SK-N-SH treated with all-trans-retinoic acid at 6 μM for 48 hours (cell line): ENCODE data around the gene NTSR2.

ENCODE experiments used
- ATAC-seq: fragments of 200-7000 bp; cut with Tn5 transposase; 3 replicates; pipeline ENCODE4 v1.9.1; 2020; ENCODE audit warnings: mild to moderate bottlenecking, moderate library complexity
- ARNTL ChIP-seq: fragments of 450-650 bp; formaldehyde crosslinking; IDR thresholded peaks from 2 replicates; pipeline ENCODE4 v1.5.0; 2020; ENCODE audit warnings: low read depth, mild to moderate bottlenecking, moderate library complexity, borderline replicate concordance
- BACH2 ChIP-seq: fragments of 250-450 bp; sonication (Bioruptor Pico); IDR thresholded peaks from 2 replicates; pipeline ENCODE4 v1.9.0; 2021; ENCODE audit warnings: mild to moderate bottlenecking, borderline replicate concordance
- CSDC2 ChIP-seq: fragments of 250-450 bp; sonication (Bioruptor Pico); IDR thresholded peaks from 2 replicates; pipeline ENCODE4 v1.5.0; 2020; ENCODE audit warnings: mild to moderate bottlenecking, moderate library complexity
- ESRRG ChIP-seq: fragments of 250-450 bp; sonication (Bioruptor Pico); IDR thresholded peaks from 2 replicates; pipeline ENCODE4 v1.6.1; 2021; ENCODE audit warnings: mild to moderate bottlenecking
- GLIS3 ChIP-seq: fragments of 250-450 bp; sonication (Bioruptor Pico); IDR thresholded peaks from 2 replicates; pipeline ENCODE4 v1.5.0; 2020; ENCODE audit warnings: mild to moderate bottlenecking, moderate library complexity
- ISL1 ChIP-seq: fragments of 250-450 bp; sonication (Bioruptor Pico); IDR thresholded peaks from 2 replicates; pipeline ENCODE4 v2.1.2; 2022; ENCODE audit warnings: mild to moderate bottlenecking, moderate library complexity
- OSR1 ChIP-seq: fragments of 250-450 bp; sonication (Bioruptor Pico); IDR thresholded peaks from 2 replicates; pipeline ENCODE4 v1.8.0; 2022; ENCODE audit warnings: moderate library complexity, mild to moderate bottlenecking, inconsistent platforms
- PPARA ChIP-seq: fragments of 250-450 bp; sonication (Bioruptor Pico); IDR thresholded peaks from 2 replicates; pipeline ENCODE4 v1.5.0; 2020; ENCODE audit warnings: mild to moderate bottlenecking, borderline replicate concordance
- SNAI2 ChIP-seq: fragments of 250-450 bp; sonication (Bioruptor Pico); IDR thresholded peaks from 2 replicates; pipeline ENCODE4 v1.5.0; 2020; ENCODE audit warnings: mild to moderate bottlenecking, moderate library complexity
- TCF4 ChIP-seq: fragments of 250-450 bp; sonication (Bioruptor Pico); IDR thresholded peaks from 2 replicates; pipeline ENCODE4 v1.8.0; 2021; ENCODE audit warnings: mild to moderate bottlenecking, moderate library complexity, borderline replicate concordance
- TOX ChIP-seq: fragments of 250-450 bp; sonication (Bioruptor Pico); IDR thresholded peaks from 2 replicates; pipeline ENCODE4 v1.8.0; 2021; ENCODE audit warnings: mild to moderate bottlenecking, moderate library complexity, borderline replicate concordance
- ZC3H10 ChIP-seq: fragments of 250-450 bp; sonication (Bioruptor Pico); IDR thresholded peaks from 2 replicates; pipeline ENCODE4 v1.5.1; 2021; ENCODE audit warnings: mild to moderate bottlenecking, moderate library complexity
- ZFP3 ChIP-seq: fragments of 250-450 bp; sonication (Bioruptor Pico); IDR thresholded peaks from 2 replicates; pipeline ENCODE4 v1.5.0; 2020; ENCODE audit warnings: mild to moderate bottlenecking, moderate library complexity
- ZFP30 ChIP-seq: fragments of 450-650 bp; formaldehyde crosslinking; IDR thresholded peaks from 2 replicates; pipeline ENCODE4 v1.5.0; 2022; ENCODE audit warnings: mild to moderate bottlenecking, moderate library complexity
- ZNF565 ChIP-seq: fragments of 450-650 bp; formaldehyde crosslinking; conservative IDR thresholded peaks from 2 replicates; pipeline ENCODE4 v1.5.0; 2020; ENCODE audit warnings: low read depth, mild to moderate bottlenecking, moderate library complexity
- ZNF70 ChIP-seq: fragments of 450-650 bp; formaldehyde crosslinking; IDR thresholded peaks from 2 replicates; pipeline ENCODE4 v1.5.0; 2020; ENCODE audit warnings: mild to moderate bottlenecking, moderate library complexity
- ZNF8 ChIP-seq: fragments of 450-650 bp; formaldehyde crosslinking; IDR thresholded peaks from 2 replicates; pipeline ENCODE4 v1.5.0; 2020; ENCODE audit warnings: mild to moderate bottlenecking, moderate library complexity
- TF ChIP-seq, protein P1 (sequence below): fragments of 250-450 bp; sonication (Bioruptor Pico); IDR thresholded peaks from 2 replicates; pipeline ENCODE4 v1.8.0; 2020; ENCODE audit warnings: mild to moderate bottlenecking, moderate library complexity, borderline replicate concordance
- TF ChIP-seq, protein P2 (sequence below): fragments of 250-450 bp; sonication (Bioruptor Pico); IDR thresholded peaks from 2 replicates; pipeline ENCODE4 v1.5.0; 2020; ENCODE audit warnings: mild to moderate bottlenecking, moderate library complexity
- TF ChIP-seq, protein P3 (sequence below): fragments of 250-450 bp; sonication (Bioruptor Pico); IDR thresholded peaks from 2 replicates; pipeline ENCODE4 v1.5.1; 2021; ENCODE audit warnings: mild to moderate bottlenecking, moderate library complexity
- TF ChIP-seq, protein P4 (sequence below): fragments of 250-450 bp; sonication (Bioruptor Pico); IDR thresholded peaks from 2 replicates; pipeline ENCODE4 v1.8.0; 2021; ENCODE audit warnings: low read depth, mild to moderate bottlenecking, moderate library complexity, borderline replicate concordance
- TF ChIP-seq, protein P5 (sequence below): fragments of 250-450 bp; sonication (Bioruptor Pico); IDR thresholded peaks from 2 replicates; pipeline ENCODE4 v1.5.1; 2020; ENCODE audit warnings: low read depth, mild to moderate bottlenecking, moderate library complexity

Gene NTSR2

DNA sequence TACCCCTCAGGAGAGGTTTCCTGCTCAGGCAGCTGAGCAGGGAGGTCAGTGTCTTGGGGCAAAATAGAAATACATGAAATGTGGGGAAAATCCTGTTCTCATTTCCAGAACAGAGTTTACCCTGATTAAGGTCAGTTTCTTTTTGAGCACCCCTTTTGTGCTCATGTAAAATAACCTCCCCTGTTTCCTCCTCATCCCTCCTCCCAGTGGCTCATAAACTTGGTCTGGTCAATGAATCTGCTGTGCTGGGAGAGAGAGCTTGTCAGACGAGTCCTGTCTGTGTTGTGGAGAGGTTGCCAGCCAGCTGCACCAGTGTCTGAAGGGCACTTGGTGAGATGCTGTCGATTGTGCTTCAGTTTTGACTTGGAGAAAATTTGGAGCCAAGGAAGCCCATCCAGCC, 48.6 kb downstream of the NTSR2 start:
- TF ChIP-seq TOX, result no peak
- no peak for TF ChIP-seq TCF4 (CRISPR knock-in tag)
- TF ChIP-seq, protein P1, sequence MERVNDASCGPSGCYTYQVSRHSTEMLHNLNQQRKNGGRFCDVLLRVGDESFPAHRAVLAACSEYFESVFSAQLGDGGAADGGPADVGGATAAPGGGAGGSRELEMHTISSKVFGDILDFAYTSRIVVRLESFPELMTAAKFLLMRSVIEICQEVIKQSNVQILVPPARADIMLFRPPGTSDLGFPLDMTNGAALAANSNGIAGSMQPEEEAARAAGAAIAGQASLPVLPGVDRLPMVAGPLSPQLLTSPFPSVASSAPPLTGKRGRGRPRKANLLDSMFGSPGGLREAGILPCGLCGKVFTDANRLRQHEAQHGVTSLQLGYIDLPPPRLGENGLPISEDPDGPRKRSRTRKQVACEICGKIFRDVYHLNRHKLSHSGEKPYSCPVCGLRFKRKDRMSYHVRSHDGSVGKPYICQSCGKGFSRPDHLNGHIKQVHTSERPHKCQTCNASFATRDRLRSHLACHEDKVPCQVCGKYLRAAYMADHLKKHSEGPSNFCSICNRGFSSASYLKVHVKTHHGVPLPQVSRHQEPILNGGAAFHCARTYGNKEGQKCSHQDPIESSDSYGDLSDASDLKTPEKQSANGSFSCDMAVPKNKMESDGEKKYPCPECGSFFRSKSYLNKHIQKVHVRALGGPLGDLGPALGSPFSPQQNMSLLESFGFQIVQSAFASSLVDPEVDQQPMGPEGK (CRISPR knock-in tag), result no peak
- TF ChIP-seq, protein P2, sequence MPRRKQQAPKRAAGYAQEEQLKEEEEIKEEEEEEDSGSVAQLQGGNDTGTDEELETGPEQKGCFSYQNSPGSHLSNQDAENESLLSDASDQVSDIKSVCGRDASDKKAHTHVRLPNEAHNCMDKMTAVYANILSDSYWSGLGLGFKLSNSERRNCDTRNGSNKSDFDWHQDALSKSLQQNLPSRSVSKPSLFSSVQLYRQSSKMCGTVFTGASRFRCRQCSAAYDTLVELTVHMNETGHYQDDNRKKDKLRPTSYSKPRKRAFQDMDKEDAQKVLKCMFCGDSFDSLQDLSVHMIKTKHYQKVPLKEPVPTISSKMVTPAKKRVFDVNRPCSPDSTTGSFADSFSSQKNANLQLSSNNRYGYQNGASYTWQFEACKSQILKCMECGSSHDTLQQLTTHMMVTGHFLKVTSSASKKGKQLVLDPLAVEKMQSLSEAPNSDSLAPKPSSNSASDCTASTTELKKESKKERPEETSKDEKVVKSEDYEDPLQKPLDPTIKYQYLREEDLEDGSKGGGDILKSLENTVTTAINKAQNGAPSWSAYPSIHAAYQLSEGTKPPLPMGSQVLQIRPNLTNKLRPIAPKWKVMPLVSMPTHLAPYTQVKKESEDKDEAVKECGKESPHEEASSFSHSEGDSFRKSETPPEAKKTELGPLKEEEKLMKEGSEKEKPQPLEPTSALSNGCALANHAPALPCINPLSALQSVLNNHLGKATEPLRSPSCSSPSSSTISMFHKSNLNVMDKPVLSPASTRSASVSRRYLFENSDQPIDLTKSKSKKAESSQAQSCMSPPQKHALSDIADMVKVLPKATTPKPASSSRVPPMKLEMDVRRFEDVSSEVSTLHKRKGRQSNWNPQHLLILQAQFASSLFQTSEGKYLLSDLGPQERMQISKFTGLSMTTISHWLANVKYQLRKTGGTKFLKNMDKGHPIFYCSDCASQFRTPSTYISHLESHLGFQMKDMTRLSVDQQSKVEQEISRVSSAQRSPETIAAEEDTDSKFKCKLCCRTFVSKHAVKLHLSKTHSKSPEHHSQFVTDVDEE (CRISPR knock-in tag), result no peak
- no peak for TF ChIP-seq ZFP3 (CRISPR knock-in tag)
- TF ChIP-seq BACH2 (CRISPR knock-in tag), result no peak
- no peak for TF ChIP-seq ISL1 (CRISPR knock-in tag)
- TF ChIP-seq ZNF70 (CRISPR knock-in tag), result no peak
- TF ChIP-seq SNAI2 (CRISPR knock-in tag), result no peak
- TF ChIP-seq PPARA (CRISPR knock-in tag), result no peak
- no peak for TF ChIP-seq GLIS3 (CRISPR knock-in tag)
- TF ChIP-seq ZFP30 (CRISPR knock-in tag), result no peak
- TF ChIP-seq ZNF8 (CRISPR knock-in tag), result no peak
- TF ChIP-seq CSDC2, result no peak
- TF ChIP-seq ARNTL (CRISPR knock-in tag), result no peak
- TF ChIP-seq ESRRG (CRISPR knock-in tag), result no peak
- TF ChIP-seq ZNF565 (CRISPR knock-in tag), result no peak
- TF ChIP-seq, protein P3, sequence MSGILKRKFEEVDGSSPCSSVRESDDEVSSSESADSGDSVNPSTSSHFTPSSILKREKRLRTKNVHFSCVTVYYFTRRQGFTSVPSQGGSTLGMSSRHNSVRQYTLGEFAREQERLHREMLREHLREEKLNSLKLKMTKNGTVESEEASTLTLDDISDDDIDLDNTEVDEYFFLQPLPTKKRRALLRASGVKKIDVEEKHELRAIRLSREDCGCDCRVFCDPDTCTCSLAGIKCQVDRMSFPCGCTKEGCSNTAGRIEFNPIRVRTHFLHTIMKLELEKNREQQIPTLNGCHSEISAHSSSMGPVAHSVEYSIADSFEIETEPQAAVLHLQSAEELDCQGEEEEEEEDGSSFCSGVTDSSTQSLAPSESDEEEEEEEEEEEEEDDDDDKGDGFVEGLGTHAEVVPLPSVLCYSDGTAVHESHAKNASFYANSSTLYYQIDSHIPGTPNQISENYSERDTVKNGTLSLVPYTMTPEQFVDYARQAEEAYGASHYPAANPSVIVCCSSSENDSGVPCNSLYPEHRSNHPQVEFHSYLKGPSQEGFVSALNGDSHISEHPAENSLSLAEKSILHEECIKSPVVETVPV (CRISPR knock-in tag), result no peak

DNA sequence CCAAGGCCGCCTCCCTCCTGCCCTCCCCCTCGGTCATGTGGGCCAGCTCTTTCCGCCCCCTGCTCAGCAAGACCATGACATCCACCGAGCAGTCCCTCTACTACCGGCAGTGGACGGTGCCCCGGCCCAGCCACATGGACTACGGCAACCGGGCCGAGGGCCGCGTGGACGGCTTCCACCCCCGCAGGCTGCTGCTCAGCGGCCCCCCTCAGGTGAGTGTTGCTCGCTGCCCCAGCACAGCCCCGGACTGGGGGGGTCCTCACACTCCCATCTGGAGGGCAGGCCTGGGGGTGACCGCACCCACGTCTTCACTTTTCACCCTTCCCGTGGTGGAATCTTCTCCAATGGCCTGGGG, 51.3 kb downstream of the NTSR2 start:
- TF ChIP-seq ZNF8 (CRISPR knock-in tag) (no peak), ARNTL (CRISPR knock-in tag) (no peak), ZFP30 (CRISPR knock-in tag) (no peak), ZC3H10 (CRISPR knock-in tag) (no peak), OSR1 (CRISPR knock-in tag) (no peak), ZFP3 (CRISPR knock-in tag) (no peak), ZNF70 (CRISPR knock-in tag) (no peak), GLIS3 (CRISPR knock-in tag) (no peak), ESRRG (CRISPR knock-in tag) (no peak), BACH2 (CRISPR knock-in tag) (no peak)
- TF ChIP-seq, protein P4, sequence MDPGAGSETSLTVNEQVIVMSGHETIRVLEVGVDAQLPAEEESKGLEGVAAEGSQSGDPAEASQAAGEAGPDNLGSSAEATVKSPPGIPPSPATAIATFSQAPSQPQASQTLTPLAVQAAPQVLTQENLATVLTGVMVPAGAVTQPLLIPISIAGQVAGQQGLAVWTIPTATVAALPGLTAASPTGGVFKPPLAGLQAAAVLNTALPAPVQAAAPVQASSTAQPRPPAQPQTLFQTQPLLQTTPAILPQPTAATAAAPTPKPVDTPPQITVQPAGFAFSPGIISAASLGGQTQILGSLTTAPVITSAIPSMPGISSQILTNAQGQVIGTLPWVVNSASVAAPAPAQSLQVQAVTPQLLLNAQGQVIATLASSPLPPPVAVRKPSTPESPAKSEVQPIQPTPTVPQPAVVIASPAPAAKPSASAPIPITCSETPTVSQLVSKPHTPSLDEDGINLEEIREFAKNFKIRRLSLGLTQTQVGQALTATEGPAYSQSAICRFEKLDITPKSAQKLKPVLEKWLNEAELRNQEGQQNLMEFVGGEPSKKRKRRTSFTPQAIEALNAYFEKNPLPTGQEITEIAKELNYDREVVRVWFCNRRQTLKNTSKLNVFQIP (CRISPR knock-in tag), result no peak
- TF ChIP-seq, protein P3 (CRISPR knock-in tag), result no peak
- TF ChIP-seq, protein P2 (CRISPR knock-in tag), result no peak
- TF ChIP-seq, protein P5, sequence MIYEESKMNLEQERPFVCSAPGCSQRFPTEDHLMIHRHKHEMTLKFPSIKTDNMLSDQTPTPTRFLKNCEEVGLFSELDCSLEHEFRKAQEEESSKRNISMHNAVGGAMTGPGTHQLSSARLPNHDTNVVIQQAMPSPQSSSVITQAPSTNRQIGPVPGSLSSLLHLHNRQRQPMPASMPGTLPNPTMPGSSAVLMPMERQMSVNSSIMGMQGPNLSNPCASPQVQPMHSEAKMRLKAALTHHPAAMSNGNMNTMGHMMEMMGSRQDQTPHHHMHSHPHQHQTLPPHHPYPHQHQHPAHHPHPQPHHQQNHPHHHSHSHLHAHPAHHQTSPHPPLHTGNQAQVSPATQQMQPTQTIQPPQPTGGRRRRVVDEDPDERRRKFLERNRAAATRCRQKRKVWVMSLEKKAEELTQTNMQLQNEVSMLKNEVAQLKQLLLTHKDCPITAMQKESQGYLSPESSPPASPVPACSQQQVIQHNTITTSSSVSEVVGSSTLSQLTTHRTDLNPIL, result no peak
- TF ChIP-seq, all 23 proteins: peak for 0
- ATAC-seq, result no peak

More for the DNA sequence above, 48.6 kb downstream of the NTSR2 start:
- ATAC-seq, result no peak
